ENCODE results near the gene OTOA. TPM values are rescaled to one million over a fixed set of nuclear protein-coding genes. Genes with fewer than 3 reads are reported as not detected.
"Not testable (repeated sequence)": the region's sequence is repeated elsewhere in the genome, so short reads cannot be mapped to it uniquely, and the experiment has no call there.

Gene OTOA
- polyA plus RNA-seq, 4 donors = 0.07 to 0.22 (median 0.17) TPM

GRCh38 chr16:21667575-21667974 is 3.8 kb downstream of the OTOA start:
- no peak for DNase-seq (ENCODE audit: low read depth in 4 of 4, low spot score in 2 of 4)

DNA sequence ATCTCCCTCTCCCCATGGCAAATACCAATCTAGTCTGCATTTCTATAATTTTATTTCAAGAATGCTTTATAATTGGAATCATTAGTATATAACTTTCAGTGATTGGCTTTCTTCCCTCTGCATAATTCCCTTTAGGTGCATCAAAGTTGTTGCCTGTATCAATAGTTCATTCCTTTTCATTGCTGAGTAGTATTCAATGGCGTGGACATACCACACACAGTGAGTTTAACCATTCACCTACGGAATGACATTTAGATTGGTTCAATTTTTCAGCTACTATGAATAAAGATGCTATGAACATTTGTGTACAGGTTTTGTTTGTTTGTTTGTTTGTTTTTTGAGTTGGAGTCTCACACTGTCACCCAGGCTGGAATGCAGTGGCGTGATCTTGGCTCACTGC is 9.7 kb downstream of the OTOA start:
- no peak for DNase-seq (ENCODE audit: low read depth in 4 of 4, low spot score in 2 of 4)

GRCh38 chr16:21674456-21674855 is 10.7 kb downstream of the OTOA start:
- DNase-seq (ENCODE audit: low read depth in 4 of 4, low spot score in 2 of 4) = not testable (repeated sequence)

DNA sequence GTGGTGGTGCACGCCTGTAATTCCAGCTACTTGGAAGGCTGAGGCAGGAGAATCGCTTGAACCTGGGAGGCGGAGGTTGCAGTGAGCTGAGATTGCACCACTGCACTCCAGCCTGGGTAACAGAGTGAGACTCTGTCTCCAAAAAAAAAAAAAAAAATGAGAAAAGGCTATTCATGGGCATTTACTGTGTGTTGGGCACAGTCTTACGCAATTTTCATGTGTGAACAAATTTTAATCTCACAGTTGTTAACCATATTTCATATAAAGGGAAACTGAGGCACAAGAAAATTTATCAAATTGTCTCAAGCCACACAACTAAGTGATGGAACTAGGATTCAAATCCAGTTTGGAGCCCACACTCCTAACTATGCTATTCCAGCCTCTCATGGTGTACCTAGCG is 16.9 kb downstream of the OTOA start:
- DNase-seq (ENCODE audit: low read depth in 4 of 4, low spot score in 2 of 4) = not testable (repeated sequence)

DNA sequence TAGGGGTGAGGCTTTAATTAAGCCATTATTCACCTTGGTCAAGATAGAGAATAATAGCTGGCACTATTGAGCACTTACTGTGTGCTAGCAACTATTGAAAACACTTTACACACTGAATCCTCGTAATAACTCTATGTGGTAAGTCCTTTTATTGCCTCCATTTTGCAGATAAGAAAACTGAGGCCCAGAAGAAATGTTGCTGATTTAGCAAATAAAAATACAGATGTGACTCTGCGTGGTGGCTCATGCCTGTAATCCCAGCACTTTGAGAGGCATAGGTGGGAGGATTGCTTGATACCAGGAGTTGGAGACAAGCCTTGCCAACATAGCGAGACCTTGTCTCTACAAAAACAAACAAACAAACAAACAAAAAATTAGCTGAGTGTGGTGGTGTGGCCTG is 19.4 kb downstream of the OTOA start:
- DNase-seq (ENCODE audit: low read depth in 4 of 4, low spot score in 2 of 4) = no peak

DNA sequence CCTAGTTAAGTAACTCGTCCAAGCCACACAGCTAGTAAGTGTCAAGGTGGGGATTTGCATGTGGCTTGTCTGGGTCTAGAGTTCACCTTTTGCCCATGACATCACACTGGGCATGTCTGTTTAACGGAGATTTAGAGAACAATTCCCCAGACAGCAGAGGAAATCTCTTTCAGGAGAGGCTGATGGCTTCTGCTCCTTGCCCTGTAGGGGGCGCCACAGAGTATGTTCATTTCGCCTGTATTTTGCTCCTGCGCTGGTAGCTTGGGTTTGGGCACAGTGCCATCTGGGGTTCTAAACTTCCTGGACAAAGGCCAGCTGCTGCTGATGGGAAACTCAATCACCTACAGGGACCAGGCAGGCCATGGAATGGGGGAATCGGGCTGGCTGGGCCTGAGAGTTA is 20.4 kb downstream of the OTOA start:
- DNase-seq (ENCODE audit: low read depth in 4 of 4, low spot score in 2 of 4) = no peak

DNA sequence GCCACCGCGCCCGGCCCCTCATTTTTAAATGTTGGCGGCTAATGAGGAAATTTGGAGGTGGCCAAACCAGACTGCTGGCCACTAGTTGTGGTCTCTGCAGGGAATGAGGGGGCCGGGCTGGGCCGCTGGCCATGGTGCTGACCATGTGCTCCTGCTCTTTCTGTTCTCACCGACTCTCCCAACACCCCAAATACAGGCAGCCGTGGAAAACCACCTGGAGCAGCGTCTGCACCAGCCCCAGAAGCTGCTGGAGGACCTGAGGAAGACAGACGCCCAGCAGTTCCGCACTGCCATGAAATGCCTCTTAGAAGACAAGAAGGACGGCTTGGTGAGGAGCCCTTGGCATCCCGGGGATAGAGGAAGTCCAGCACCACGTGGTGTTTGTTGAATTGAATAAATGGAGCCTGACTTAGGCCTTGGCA is 21.3 kb downstream of the OTOA start:
- DNase-seq (ENCODE audit: low read depth in 4 of 4, low spot score in 2 of 4) = peak in 1 of 4 donors; percentile 20

- DNase-seq (ENCODE audit: low read depth in 4 of 4, low spot score in 2 of 4) = no peak
Measured at GRCh38 chr16:21689107-21689506, 25.3 kb downstream of the OTOA start.

DNA sequence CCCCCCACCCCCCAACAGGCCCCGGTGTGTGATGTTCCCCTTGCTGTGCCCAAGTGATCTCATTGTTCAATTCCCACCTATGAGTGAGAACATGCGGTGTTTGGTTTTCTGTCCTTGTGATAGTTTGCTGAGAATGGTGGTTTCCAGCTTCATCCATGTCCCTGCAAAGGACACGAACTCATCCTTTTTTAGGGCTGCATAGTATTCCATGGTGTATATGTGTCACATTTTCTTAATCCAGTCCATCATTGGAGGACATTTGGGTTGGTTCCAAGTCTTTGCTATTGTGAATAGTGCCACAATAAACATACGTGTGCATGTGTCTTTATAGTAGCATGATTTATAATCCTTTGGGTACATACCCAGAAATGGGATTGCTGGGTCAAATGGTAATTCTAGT is 27.2 kb downstream of the OTOA start:
- DNase-seq (ENCODE audit: low read depth in 4 of 4, low spot score in 2 of 4) = not testable (repeated sequence)

GRCh38 chr16:21694609-21695008 is 30.8 kb downstream of the OTOA start:
- no peak for DNase-seq (ENCODE audit: low read depth in 4 of 4, low spot score in 2 of 4)

- no peak for DNase-seq (ENCODE audit: low read depth in 4 of 4, low spot score in 2 of 4)
Measured at GRCh38 chr16:21697032-21697431, 33.3 kb downstream of the OTOA start.

DNA sequence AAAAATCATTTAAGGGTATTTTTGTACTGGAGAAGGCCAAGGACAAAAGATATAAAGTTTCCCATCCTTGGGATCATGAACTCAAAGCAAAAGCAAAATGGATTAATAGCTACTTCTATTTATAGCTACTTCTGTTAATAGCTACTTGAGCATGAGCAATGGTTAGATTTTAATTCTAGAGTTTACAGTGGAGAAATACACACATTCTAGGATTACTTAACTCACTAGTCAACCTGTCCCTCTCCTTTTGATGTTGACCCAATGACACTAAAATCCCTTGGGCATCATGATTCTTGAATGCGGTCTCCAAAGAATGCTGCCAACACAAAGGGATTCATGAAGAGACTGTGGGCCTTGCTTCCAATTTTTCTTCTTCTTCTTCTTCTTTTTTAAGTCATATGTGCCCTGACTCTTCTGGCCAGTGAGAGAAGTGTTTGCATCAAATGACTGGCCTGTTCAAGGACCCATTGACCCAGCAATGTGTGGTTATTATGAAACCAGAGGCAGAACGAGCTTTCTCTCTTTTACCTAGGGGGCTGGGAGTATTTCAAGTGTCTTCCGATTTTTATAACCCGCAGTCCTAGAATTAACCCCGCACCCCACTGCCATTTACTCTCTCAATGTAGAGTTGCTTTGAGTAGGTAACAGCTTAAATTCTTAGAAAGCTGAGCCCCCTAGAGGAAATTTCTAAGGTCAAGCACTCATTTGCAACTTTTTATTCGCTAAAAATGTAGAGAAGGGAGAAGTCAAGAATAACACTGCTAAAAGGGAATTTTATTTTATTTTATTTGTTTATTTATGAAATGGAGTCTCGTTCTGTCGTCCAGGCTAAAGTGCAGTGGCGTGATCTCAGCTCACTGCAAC is 34.6 kb downstream of the OTOA start:
- no peak for DNase-seq (ENCODE audit: low read depth in 4 of 4, low spot score in 2 of 4)

- no peak for DNase-seq (ENCODE audit: low read depth in 4 of 4, low spot score in 2 of 4)
Measured at GRCh38 chr16:21701271-21701670, 37.5 kb downstream of the OTOA start.

GRCh38 chr16:21702276-21702675 is 38.5 kb downstream of the OTOA start:
- no peak for DNase-seq (ENCODE audit: low read depth in 4 of 4, low spot score in 2 of 4)

DNA sequence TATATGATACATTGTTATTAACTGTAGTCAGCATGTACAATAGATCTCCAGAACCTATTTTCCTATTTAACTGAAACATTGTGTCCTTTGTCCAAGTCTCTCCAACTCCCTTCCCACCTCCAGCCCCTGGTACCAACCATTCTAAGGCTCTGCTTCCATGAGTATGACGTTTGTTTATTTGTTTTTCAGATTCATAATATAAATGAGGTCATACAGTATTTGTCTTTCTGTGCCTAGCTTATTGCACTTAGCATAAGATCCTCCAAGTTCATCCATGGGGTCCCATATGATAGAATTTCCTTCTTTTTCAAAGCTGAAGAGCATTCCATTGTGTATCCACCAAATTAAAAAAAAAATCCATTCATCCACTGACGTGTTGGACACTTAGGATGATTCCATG is 39.4 kb downstream of the OTOA start:
- no peak for DNase-seq (ENCODE audit: low read depth in 4 of 4, low spot score in 2 of 4)

DNA sequence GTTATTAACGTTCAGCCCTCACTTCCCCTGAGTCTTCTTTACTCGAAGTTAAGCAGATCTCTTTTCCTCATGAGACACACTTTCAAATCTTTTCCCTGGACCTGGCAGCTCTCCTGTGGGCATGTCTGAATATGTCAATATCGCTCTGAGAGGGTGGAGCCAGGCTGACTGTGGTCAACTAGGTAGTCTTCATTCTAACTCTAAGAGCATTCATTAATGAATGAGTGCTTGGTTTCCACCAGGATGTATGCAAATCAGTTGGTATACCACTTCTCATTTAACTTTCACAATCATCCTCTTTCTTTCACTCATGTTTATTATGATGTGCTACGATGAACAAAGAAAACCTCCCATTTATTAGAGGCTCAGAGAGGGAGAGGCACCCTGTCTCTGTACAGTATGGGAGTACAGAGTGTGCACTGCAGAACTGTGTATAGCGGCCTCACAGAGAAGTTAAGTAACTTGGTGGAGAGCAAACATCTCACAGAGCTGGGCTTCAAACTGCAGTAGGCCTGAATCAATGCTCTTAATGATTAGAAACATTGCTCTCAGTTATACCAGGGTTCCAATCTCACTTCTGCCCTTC is 39.9 kb downstream of the OTOA start:
- no peak for DNase-seq (ENCODE audit: low read depth in 4 of 4, low spot score in 2 of 4)

DNA sequence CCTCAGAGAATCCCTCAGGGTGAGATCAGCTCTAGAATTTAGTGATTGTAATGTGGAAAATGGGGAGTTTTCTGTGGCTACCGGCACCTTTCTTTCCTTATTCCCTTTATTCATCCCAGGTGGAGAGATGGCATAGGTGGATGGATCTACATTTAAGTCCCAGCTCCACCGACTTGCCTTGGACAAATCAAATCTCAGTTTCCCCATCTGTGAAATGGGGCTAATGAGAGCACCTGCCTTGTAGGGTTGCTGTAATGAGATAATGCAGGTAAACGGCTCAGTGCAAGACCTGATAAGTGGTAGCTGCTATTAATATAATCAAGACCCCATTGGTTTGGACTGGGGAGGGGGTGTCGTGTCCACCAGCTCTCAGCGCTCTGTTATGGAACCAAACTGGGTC is 40.5 kb downstream of the OTOA start:
- no peak for DNase-seq (ENCODE audit: low read depth in 4 of 4, low spot score in 2 of 4)

GRCh38 chr16:21704733-21705132 is 41.0 kb downstream of the OTOA start:
- DNase-seq (ENCODE audit: low read depth in 4 of 4, low spot score in 2 of 4) = no peak

DNA sequence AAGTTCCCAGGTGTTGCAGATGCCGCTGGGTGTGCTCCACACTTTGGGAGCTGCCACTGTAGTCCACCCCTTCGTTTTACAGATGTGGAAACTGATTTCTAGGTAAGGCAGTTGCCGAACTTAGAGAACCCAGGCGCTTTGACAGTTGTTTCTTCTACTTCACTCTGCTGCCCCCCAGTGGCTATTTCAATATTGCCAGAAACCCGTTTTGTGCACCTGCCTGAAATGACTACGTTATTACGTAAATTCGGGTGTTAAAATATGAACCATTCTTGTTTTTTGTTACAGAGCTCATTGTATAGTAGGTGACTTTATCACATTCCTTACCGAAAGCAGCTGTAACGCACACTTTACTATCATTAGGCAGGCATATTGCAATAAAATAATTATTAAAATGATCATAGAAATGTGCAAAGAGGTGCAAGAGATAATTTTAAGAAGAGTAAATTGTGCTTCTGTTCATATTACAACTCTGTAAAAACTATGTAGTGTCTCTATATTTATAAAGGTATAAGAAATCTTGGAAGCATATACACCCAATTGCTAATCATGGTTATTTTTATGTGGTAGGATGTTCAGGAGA is 44.9 kb downstream of the OTOA start:
- peak; percentile 9 to 56 (median 20) for DNase-seq (ENCODE audit: low read depth in 4 of 4, low spot score in 2 of 4)

- no peak for DNase-seq (ENCODE audit: low read depth in 4 of 4, low spot score in 2 of 4)
Measured at GRCh38 chr16:21710938-21711337, 47.2 kb downstream of the OTOA start.

DNA sequence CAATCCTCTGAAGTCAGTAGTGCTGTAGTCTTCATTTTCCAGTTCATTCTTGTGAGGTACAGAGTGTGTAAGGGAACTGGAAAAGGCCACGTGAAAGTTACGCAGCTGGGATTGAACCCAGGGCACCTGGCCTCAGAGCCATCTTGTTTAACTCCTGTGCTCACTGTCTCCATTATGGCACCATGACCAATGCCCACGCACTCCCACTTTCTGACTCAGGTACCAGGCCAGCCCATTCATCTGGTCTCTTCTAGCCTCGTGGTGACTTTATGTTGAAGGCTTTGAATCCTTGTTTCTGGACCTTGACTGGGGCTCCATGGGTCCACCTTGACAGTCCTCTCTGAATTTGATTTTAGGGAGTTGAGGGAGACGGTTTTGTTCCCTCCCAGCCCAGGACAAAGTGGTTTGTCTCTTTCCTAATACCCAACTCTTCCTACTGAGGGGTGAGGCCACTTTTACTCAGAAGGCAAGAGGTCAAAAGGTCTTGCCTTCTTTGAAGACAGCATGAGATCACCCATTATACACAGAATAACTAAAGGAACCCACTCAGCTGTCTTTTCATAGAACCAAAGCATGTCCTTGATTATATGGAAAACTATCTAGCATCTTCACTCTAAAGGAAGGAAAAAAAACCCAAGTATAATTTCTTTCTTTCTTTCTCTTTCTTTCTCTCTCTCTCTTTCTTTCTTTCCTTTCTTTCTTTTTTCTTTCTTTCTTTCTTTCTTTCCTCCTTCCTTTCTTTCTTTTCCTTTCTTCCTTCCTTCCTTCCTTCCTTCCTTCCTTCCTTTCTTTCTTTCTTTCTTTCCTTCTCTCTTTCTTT is 50.0 kb downstream of the OTOA start:
- no peak for DNase-seq (ENCODE audit: low read depth in 4 of 4, low spot score in 2 of 4)

Data from left renal cortex interstitium (tissue), 4 donors.